ENCODE results near the gene LYPD6B.
"Not testable (repeated sequence)": the region's sequence is repeated elsewhere in the genome, so short reads cannot be mapped to it uniquely, and the experiment has no call there.

The LYPD6B gene

GRCh38 chr2:149236410-149236809 is 197.9 kb downstream of the LYPD6B start:
- Mint-ChIP-seq H3K4me1 (no peaks in the 10 kb centered on the region), H3K9me3 (peaks cover 5% of the 10 kb centered on the region), H3K36me3 (ENCODE audit: insufficient read depth) (no peaks in the 10 kb centered on the region), H3K4me3 (no peak overlapping the region), H3K27ac (ENCODE audit: low read depth) (no peak overlapping the region), H3K27me3 (no peaks in the 10 kb centered on the region)
- DNase-seq (ENCODE audit: low spot score in 2 of 2) (no peak), ATAC-seq (replicated peaks; ENCODE audit: extremely low read depth, poor library complexity, severe bottlenecking) (no peak)

- H3K27me3 Mint-ChIP-seq: no peaks in the 10 kb centered on the region
- H3K4me1 Mint-ChIP-seq: no peaks in the 10 kb centered on the region
- ATAC-seq (replicated peaks; ENCODE audit: extremely low read depth, poor library complexity, severe bottlenecking) (no peak), DNase-seq (ENCODE audit: low spot score in 2 of 2) (no peak)
- H3K9me3 Mint-ChIP-seq: peaks cover 5% of the 10 kb centered on the region
- H3K27ac Mint-ChIP-seq (ENCODE audit: low read depth): no peak overlapping the region
- no peaks in the 10 kb centered on the region for H3K36me3 Mint-ChIP-seq (ENCODE audit: insufficient read depth)
- no peak overlapping the region for H3K4me3 Mint-ChIP-seq
Observed at GRCh38 chr2:149246186-149246585, 207.7 kb downstream of the LYPD6B start.

- H3K27ac Mint-ChIP-seq (ENCODE audit: low read depth); H3K4me3 Mint-ChIP-seq; H3K36me3 Mint-ChIP-seq (ENCODE audit: insufficient read depth); ATAC-seq (replicated peaks; ENCODE audit: extremely low read depth, poor library complexity, severe bottlenecking); DNase-seq (ENCODE audit: low spot score in 2 of 2); H3K4me1 Mint-ChIP-seq: not testable (repeated sequence)
- Mint-ChIP-seq H3K27me3 (peaks cover 28% of the 10 kb centered on the region), H3K9me3 (peaks cover 27% of the 10 kb centered on the region)
Observed at GRCh38 chr2:149251436-149251835, 212.9 kb downstream of the LYPD6B start.

- not testable (repeated sequence) for DNase-seq (ENCODE audit: low spot score in 2 of 2); H3K4me3 Mint-ChIP-seq; H3K27ac Mint-ChIP-seq (ENCODE audit: low read depth); H3K36me3 Mint-ChIP-seq (ENCODE audit: insufficient read depth); ATAC-seq (replicated peaks; ENCODE audit: extremely low read depth, poor library complexity, severe bottlenecking); H3K4me1 Mint-ChIP-seq
- Mint-ChIP-seq H3K9me3 (peaks cover 23% of the 10 kb centered on the region), H3K27me3 (peaks cover 37% of the 10 kb centered on the region)
Observed at GRCh38 chr2:149256877-149257276, 218.4 kb downstream of the LYPD6B start.

GRCh38 chr2:149258531-149258930 is 220.0 kb downstream of the LYPD6B start:
- Mint-ChIP-seq H3K36me3 (ENCODE audit: insufficient read depth) (no peaks in the 10 kb centered on the region), H3K27me3 (peaks cover 37% of the 10 kb centered on the region), H3K4me1 (no peaks in the 10 kb centered on the region), H3K9me3 (peaks cover 23% of the 10 kb centered on the region), H3K4me3 (no peak overlapping the region), H3K27ac (ENCODE audit: low read depth) (no peak overlapping the region)
- no peak for DNase-seq (ENCODE audit: low spot score in 2 of 2)
- no peak for ATAC-seq (replicated peaks; ENCODE audit: extremely low read depth, poor library complexity, severe bottlenecking)

GRCh38 chr2:149259136-149259535 is 220.6 kb downstream of the LYPD6B start:
- H3K36me3 Mint-ChIP-seq (ENCODE audit: insufficient read depth): no peaks in the 10 kb centered on the region
- ATAC-seq (replicated peaks; ENCODE audit: extremely low read depth, poor library complexity, severe bottlenecking) (no peak), DNase-seq (ENCODE audit: low spot score in 2 of 2) (no peak)
- no peaks in the 10 kb centered on the region for H3K4me1 Mint-ChIP-seq
- H3K9me3 Mint-ChIP-seq: peaks cover 20% of the 10 kb centered on the region
- no peak overlapping the region for H3K4me3 Mint-ChIP-seq
- peaks cover 33% of the 10 kb centered on the region for H3K27me3 Mint-ChIP-seq
- H3K27ac Mint-ChIP-seq (ENCODE audit: low read depth): no peak overlapping the region

DNA sequence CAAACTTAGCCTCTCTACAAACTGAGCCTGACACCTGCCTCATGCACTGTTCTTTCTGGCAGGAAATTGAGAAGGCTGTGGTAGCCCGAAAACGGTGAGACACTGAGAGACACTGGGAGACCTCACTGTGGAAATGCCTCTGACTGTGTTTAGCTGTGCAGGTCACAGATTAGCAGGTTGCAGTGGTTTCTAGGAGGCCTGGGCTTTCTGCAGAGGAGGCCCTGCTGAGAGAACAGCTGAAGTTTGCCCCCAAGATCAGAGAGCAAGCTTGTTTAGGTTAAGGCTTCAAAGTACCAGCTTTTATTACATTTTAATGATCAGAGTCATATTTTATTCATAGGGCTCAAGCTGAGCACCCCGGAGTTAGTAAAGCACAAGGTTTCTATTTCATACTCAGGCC is 223.2 kb downstream of the LYPD6B start:
- no peak for DNase-seq (ENCODE audit: low spot score in 2 of 2)
- Mint-ChIP-seq H3K4me1 (no peaks in the 10 kb centered on the region), H3K9me3 (no peaks in the 10 kb centered on the region), H3K27me3 (peaks cover 10% of the 10 kb centered on the region), H3K36me3 (ENCODE audit: insufficient read depth) (no peaks in the 10 kb centered on the region), H3K4me3 (no peak overlapping the region), H3K27ac (ENCODE audit: low read depth) (no peak overlapping the region)
- ATAC-seq (replicated peaks; ENCODE audit: extremely low read depth, poor library complexity, severe bottlenecking): no peak
